ENCODE measurements around the gene DDIAS. TPM values are rescaled to one million over a fixed set of nuclear protein-coding genes. Genes with fewer than 3 reads are reported as not detected.
A peak's percentile ranks its signal among the peaks of the same experiment; 100 is the strongest.

The DDIAS gene
- total and polyA plus RNA-seq, 7 donors: 0.16 to 3.1 (median 0.66) TPM; not detected in 1

DNA sequence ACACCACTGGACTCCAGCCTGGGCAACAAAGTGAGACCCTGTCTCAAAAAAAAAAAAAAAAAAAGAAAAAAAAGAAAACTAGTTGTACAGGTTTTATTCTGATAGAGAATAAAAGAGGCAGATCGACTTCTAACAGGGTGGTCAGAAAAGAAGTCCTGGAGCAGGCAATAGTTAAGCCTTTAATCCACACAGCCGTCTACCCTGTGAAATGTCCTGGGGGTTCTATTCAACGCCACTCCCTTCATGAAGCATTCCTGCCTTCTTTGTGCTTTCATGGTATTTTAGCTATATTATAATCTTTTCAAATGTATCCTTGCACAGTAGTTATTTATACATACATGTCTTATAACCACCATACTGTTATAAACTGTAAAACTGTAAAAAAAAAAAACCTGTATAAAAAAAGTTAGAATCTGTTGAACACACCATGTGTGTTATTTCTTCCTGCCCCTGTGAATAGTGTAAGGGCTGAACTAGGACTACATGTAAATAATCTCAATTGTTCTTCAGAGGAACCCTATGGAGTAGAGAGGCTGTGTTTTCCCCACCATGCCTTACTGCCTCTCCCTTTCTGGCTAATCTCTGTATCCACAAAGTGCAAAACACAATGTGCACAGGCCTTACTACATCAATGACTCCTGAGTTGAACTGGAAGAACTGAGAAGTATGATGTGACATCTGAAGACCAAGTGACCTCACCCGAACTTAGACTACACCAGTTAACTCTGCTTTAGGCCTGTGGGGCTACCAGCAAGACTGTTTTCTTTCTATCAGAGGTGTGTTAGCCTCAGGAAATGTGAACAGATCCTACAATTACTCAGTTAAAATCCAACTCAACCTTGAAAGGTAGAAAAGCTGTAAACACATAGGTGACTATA, 26.7 kb upstream of the DDIAS start:
- DNase-seq: no peak
- Histone ChIP-seq H3K27ac (no peak overlapping the region), H3K9me3 (no peaks in the 10 kb centered on the region), H3K27me3 (no peaks in the 10 kb centered on the region), H3K36me3 (no peaks in the 10 kb centered on the region), H3K4me3 (no peak overlapping the region), H3K4me1 (peaks cover 0 to 9% (median 3%) of the 10 kb centered on the region in 4 donors)
- WGBS, 2 donors: 93 to 94% methylated on average over 4 of the region's 4 CpGs
- TF ChIP-seq POLR2A (IDR thresholded peaks at IDR 0.05) (no peak), POLR2AphosphoS5 (IDR thresholded peaks at IDR 0.05) (no peak), CTCF (IDR thresholded peaks at IDR 0.05) (no peak), EP300 (IDR thresholded peaks at IDR 0.05) (no peak)
- intact Hi-C loops (cut with DNase I): no loop called here

DNA sequence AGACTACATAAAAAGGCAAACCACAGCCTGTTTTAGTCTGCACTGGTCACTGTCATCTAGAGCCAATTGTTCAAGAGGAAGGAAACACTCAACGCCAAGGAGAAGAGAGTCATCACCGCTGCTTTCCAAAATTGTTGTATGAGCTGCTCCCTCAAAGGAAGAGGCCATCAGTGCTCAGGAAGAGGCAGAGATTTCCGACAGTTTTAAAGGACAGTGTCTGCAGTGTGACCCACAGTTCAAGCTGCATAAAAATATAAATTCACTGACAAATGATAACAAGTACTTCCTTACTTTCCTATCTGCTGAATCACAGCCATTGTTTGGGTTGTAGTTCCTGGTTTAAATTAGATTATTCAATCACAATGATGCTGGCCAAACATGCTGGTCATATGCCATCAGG, 17.7 kb upstream of the DDIAS start:
- Histone ChIP-seq H3K9me3 (no peaks in the 10 kb centered on the region), H3K27ac (no peak overlapping the region), H3K4me3 (no peak overlapping the region), H3K27me3 (no peaks in the 10 kb centered on the region), H3K4me1 (no peaks in the 10 kb centered on the region), H3K36me3 (no peaks in the 10 kb centered on the region)
- 61 to 66% methylated on average over 3 of the region's 3 CpGs for whole genome bisulfite sequencing, 2 donors
- intact Hi-C loops (cut with DNase I): no loop called here
- TF ChIP-seq POLR2AphosphoS5 (IDR thresholded peaks at IDR 0.05) (no peak), EP300 (IDR thresholded peaks at IDR 0.05) (no peak), POLR2A (IDR thresholded peaks at IDR 0.05) (no peak), CTCF (IDR thresholded peaks at IDR 0.05) (no peak)
- DNase-seq: no peak

DNA sequence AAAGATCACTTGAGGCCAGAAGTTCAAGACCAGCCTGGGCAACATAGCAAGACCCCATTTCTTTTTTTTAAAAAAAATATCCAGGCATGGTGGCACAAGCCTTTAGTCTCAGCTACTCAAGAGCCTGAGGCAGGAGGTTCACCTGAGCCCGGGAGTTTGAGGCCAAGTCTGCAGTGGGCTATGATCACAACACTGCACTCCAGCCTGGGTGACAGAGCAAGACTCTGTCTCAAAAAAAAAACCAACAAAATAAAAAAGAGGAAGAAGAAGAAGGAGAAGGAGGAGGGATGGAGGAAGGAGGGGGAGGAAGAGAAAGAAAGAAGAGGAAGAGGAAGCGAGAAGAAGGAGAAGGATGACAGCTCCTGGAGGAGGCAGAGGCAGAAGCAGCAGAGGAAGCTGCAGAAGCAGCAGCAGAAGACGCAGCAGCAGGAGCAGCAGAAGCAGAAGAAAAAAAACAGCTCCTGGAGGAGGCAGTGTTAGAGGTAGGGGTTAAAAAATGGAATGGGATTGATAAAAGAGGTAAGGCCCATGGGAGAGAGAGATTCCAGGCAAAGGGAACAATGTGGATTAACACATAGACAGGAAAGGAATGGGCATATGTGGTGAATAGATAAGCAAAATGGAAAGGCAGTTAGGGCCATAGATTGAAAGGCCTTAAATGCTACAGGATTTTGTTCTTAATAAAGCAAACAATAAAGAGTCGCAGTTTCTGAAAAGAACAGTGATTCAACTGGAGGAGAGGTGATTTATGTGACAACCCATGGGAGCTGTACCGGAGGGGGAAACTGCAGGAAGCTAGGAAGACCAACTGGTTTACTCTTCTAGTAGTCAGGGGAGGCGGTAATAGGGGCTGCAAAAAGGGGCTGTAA, 12.2 kb upstream of the DDIAS start:
- H3K9me3 ChIP-seq: no peaks in the 10 kb centered on the region
- intact Hi-C loops (cut with DNase I): no loop called here
- 63 to 79% methylated on average over 6 of the region's 6 CpGs for WGBS, 2 donors
- no peak for DNase-seq
- no peak overlapping the region for H3K27ac ChIP-seq
- H3K27me3 ChIP-seq: no peaks in the 10 kb centered on the region
- H3K4me3 ChIP-seq: no peak overlapping the region
- TF ChIP-seq POLR2AphosphoS5 (IDR thresholded peaks at IDR 0.05) (peak in 1 of 4 donors; percentile 8), EP300 (IDR thresholded peaks at IDR 0.05) (no peak)
- peaks cover 0 to 5% (median 0%) of the 10 kb centered on the region in 4 donors for H3K4me1 ChIP-seq
- H3K36me3 ChIP-seq: no peaks in the 10 kb centered on the region

DNA sequence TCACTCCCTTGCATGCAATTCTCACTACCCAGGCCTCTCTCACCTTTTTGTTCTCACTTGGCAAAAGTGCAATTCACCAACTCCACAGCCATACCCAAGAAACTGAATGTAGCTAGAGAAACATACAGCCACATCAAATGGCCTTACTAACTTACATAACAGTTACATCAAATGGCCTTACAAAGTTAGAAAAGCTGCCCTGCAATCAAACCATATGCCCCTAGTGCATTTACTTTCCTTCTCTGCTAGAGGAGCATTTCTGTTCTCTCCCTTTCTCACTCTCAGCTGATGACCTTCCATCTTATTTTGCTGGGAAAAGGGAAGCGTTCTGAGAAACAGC, 11.6 kb upstream of the DDIAS start:
- 82 to 98% methylated on average over 1 of the region's 1 CpG for WGBS, 2 donors
- H3K4me3 ChIP-seq: no peak overlapping the region

More for the DNA sequence above, 11.6 kb upstream of the DDIAS start:
- Histone ChIP-seq H3K36me3 (no peaks in the 10 kb centered on the region), H3K27me3 (no peaks in the 10 kb centered on the region), H3K27ac (no peak overlapping the region), H3K4me1 (peaks cover 0 to 5% (median 2%) of the 10 kb centered on the region in 4 donors), H3K9me3 (no peaks in the 10 kb centered on the region)
- no peak for DNase-seq
- TF ChIP-seq POLR2AphosphoS5 (IDR thresholded peaks at IDR 0.05) (no peak), CTCF (IDR thresholded peaks at IDR 0.05) (no peak), EP300 (IDR thresholded peaks at IDR 0.05) (no peak), POLR2A (IDR thresholded peaks at IDR 0.05) (no peak)
- intact Hi-C loops (cut with DNase I): no loop called here

Data from sigmoid colon (tissue), 7 donors.